GM12875 (cell line): ENCODE data around the gene TTC22.

ENCODE experiments used
- H3K4me3 ChIP-seq: one replicate; pipeline ENCODE4 v1.5.1; 2011; ENCODE audit warnings: low read depth, low read length, control low read depth
- TF ChIP-seq, protein P1 (sequence below): IDR thresholded peaks from 2 replicates; pipeline ENCODE4 v1.5.1; 2011; ENCODE audit warnings: low read depth, mild to moderate bottlenecking, control low read depth, inconsistent platforms, low read length, moderate library complexity, borderline replicate concordance; ENCODE audit not compliant: insufficient read depth

TTC22 gene

GRCh38 chr1:54800041-54800898, 853 bp downstream of the TTC22 start:
- H3K4me3 ChIP-seq: peak overlapping the region; percentile 58
- TF ChIP-seq, protein P1, sequence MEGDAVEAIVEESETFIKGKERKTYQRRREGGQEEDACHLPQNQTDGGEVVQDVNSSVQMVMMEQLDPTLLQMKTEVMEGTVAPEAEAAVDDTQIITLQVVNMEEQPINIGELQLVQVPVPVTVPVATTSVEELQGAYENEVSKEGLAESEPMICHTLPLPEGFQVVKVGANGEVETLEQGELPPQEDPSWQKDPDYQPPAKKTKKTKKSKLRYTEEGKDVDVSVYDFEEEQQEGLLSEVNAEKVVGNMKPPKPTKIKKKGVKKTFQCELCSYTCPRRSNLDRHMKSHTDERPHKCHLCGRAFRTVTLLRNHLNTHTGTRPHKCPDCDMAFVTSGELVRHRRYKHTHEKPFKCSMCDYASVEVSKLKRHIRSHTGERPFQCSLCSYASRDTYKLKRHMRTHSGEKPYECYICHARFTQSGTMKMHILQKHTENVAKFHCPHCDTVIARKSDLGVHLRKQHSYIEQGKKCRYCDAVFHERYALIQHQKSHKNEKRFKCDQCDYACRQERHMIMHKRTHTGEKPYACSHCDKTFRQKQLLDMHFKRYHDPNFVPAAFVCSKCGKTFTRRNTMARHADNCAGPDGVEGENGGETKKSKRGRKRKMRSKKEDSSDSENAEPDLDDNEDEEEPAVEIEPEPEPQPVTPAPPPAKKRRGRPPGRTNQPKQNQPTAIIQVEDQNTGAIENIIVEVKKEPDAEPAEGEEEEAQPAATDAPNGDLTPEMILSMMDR: no peak

GRCh38 chr1:54798769-54799641, 2.1 kb downstream of the TTC22 start:
- TF ChIP-seq, protein P1: no peak
- no peak overlapping the region for H3K4me3 ChIP-seq

- TF ChIP-seq, protein P1: no peak
- H3K4me3 ChIP-seq: no peak overlapping the region
Measured at GRCh38 chr1:54798206-54798605, 2.9 kb downstream of the TTC22 start.

DNA sequence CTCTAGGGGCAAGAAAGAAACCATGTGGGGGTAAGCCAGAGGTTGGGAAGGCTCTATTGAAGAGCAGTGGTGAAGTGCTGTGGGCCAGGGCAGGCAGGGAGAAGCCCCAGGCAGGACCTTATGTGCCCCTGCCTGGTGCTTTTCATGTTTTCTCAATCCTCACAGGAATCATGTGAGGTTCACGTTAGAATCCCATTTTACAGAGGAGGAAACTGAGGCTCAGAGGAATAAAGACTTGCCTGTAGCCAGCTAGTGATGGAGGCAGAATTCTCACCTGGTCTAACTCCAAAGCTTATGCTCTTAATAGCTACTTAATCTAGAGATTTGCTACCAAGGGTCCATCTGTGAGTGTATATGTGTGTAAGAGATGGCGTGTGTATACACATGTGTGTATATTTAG, 4.2 kb downstream of the TTC22 start:
- no peak overlapping the region for H3K4me3 ChIP-seq
- TF ChIP-seq, protein P1: no peak

DNA sequence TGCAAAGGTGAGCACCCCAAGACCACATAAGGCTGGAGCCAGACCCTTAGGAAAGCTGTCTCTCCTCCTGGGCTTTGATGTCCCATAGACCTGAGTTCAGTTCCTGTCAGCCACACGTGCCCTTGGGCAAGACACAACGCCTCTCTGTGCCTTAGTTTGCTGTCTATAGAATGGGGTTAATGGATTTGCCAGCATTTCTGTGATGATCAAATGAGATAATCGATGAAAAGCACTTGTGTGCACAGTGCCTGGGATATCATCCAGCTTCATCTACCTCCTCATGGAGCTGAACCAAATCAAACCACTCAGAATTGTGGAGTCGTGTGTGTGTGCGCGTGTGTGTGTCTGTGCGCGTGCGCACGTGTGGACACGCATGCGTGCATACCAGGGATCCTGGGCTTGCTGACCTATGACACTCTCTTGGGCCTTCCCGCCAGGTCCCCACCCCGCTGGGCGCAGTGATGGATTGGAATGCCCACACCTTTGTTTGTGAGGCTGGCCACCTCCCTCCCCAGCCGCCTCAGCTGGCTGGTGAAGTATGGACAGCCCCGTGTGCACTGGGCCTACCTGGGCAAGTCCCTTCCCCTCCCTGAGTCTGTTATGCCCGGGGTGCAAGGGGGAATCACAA, 5.2 kb downstream of the TTC22 start:
- no peak overlapping the region for H3K4me3 ChIP-seq
- TF ChIP-seq, protein P1: no peak

GRCh38 chr1:54795356-54795665, 5.8 kb downstream of the TTC22 start:
- TF ChIP-seq, protein P1: no peak
- no peak overlapping the region for H3K4me3 ChIP-seq
